Body of pancreas (tissue), 4 donors: ENCODE results near the gene OR5W2. TPM values are rescaled to one million over a fixed set of nuclear protein-coding genes. Genes with fewer than 3 reads are reported as not detected.

Experiments used
- ATAC-seq: fragments of 150-250 bp; one replicate; pipeline ENCODE4 v1.9.1; 2016
- DNase-seq, 4 donors: peaks; one replicate each; pipeline ENCODE4 v3.0.0-alpha.2; 2019
- H3K27ac ChIP-seq, 4 donors: fragments of 200-600 bp; sonication (generic); 1 replicate in 3 of 4; 2 replicates in 1 of 4; pipeline versions ENCODE4 v1.5.1 to v1.6.1; 2016 to 2019; ENCODE audit warnings: mild to moderate bottlenecking in 1 of 4, mixed read lengths in 1 of 4, moderate library complexity in 1 of 4
- H3K27me3 ChIP-seq, 2 donors: fragments of 200-600 bp; sonication (generic); one replicate each; pipeline ENCODE4 v1.6.0; 2016; ENCODE audit warnings: mild to moderate bottlenecking in 1 of 2
- H3K36me3 ChIP-seq, 2 donors: fragments of 200-600 bp; sonication (generic); replicated peaks in 1 of 2; 2 replicates each; pipeline ENCODE4 v1.5.1; 2016; ENCODE audit warnings: low read depth in 2 of 2; ENCODE audit not compliant: insufficient read depth in 1 of 2
- H3K4me1 ChIP-seq: fragments of 200-600 bp; sonication (generic); one replicate; pipeline ENCODE4 v1.6.0; 2016
- H3K4me3 ChIP-seq, 2 donors: fragments of 200-600 bp; sonication (generic); 1 replicate in 1 of 2; 2 replicates in 1 of 2; pipeline ENCODE4 v1.5.1; 2016 to 2019
- H3K9me3 ChIP-seq, 3 donors: fragments of 200-600 bp; sonication (generic); 1 replicate in 2 of 3; 2 replicates in 1 of 3; pipeline ENCODE4 v1.5.1; 2016
- CTCF ChIP-seq, 7 experiments: fragments of 450-650 bp in 4 of 7; fragments of 200-600 bp in 3 of 7; sonication (generic) in 3 of 7; IDR thresholded peaks; one replicate each; pipeline ENCODE4 v1.5.1; 2016 to 2019; ENCODE audit warnings: antibody characterized with exemption in 7 of 7
- POLR2A ChIP-seq, 3 donors: fragments of 450-650 bp; IDR thresholded peaks; one replicate each; pipeline ENCODE4 v1.6.1; 2016; ENCODE audit warnings: antibody characterized with exemption in 3 of 3, mild to moderate bottlenecking in 2 of 3
- WGBS, 2 donors: methylation state at CpG; one replicate each; pipeline ENCODE4 v1.1.5; 2017; 5-methylcytosine and 5-hydroxymethylcytosine counted together
- intact Hi-C: fragments of 100-400 bp; cut with DNase I; formaldehyde crosslinking; loops from one replicate; pipeline ENCODE4 v1.15.1; 2023
- total RNA-seq, 2 donors: library from RNA; depleted of rRNA; stranded (reverse); fragments of >200 nt; gene quantifications; one replicate each; pipeline ENCODE4 v1.1.0, GENCODE V29; 2016

The OR5W2 gene
- total RNA-seq, result not detected

GRCh38 chr11:55914482-55914881 is at the start of gene OR5W2:
TSS of gene OR5W2 (minus strand) at chr11:55914582. CDS start at chr11:55914582, 0 bp downstream.
- DNase-seq (no peak), ATAC-seq (no peak)
- no peak within 1 kb of the TSS for H3K4me3 ChIP-seq
- no peaks in the 10 kb centered on the region for H3K36me3 ChIP-seq
- TF ChIP-seq CTCF (IDR thresholded peaks at IDR 0.05) (no peak), POLR2A (IDR thresholded peaks at IDR 0.05) (no peak)
- no peaks in the 10 kb centered on the region for H3K9me3 ChIP-seq
- H3K4me1 ChIP-seq, result no peaks in the 10 kb centered on the region
- WGBS, 2 donors, result 33 to 38% methylated on average over 1 of the region's 1 CpG
- no peak within 1 kb of the TSS for H3K27ac ChIP-seq
- intact Hi-C loops, result no loop called here
- H3K27me3 ChIP-seq, result no peaks in the 10 kb centered on the region

GRCh38 chr11:55956521-55956920 is 42.1 kb upstream of the OR5W2 start:
- ATAC-seq, result no peak
- intact Hi-C loops, result no loop called here
- TF ChIP-seq POLR2A (IDR thresholded peaks at IDR 0.05) (no peak), CTCF (IDR thresholded peaks at IDR 0.05) (no peak)
- H3K27ac ChIP-seq, result no peak overlapping the region
- H3K4me3 ChIP-seq, result no peak overlapping the region
- H3K36me3 ChIP-seq, result no peaks in the 10 kb centered on the region
- H3K27me3 ChIP-seq, result no peaks in the 10 kb centered on the region
- H3K4me1 ChIP-seq, result no peaks in the 10 kb centered on the region
- DNase-seq, result peak in 1 of 4 donors; percentile 7
- no peaks in the 10 kb centered on the region for H3K9me3 ChIP-seq
- WGBS, 2 donors, result 7 to 15% methylated on average over 4 of the region's 4 CpGs

- Histone ChIP-seq H3K27ac (no peak overlapping the region), H3K36me3 (no peaks in the 10 kb centered on the region), H3K4me3 (no peak overlapping the region), H3K27me3 (no peaks in the 10 kb centered on the region), H3K9me3 (no peaks in the 10 kb centered on the region), H3K4me1 (no peaks in the 10 kb centered on the region)
- ATAC-seq (no peak), DNase-seq (no peak)
- WGBS, 2 donors, result 55 to 69% methylated on average over 4 of the region's 4 CpGs
- TF ChIP-seq CTCF (IDR thresholded peaks at IDR 0.05), result no peak
- no peak for TF ChIP-seq POLR2A (IDR thresholded peaks at IDR 0.05)
- intact Hi-C loops, result no loop called here
These were observed 34.9 kb upstream of the OR5W2 start for GRCh38 chr11:55949330-55949729.

- no peaks in the 10 kb centered on the region for H3K27me3 ChIP-seq
These were observed 28.5 kb upstream of the OR5W2 start for GRCh38 chr11:55942785-55943392.

More at GRCh38 chr11:55942785-55943392, 28.5 kb upstream of the OR5W2 start:
- intact Hi-C loops, result loop anchor here (5.0 kb wide), 1 partner anchor 839 kb away; no protein-coding TSS in a partner anchor
- DNase-seq (peak in 1 of 4 donors; percentile 14), ATAC-seq (peak; percentile 59)
- H3K9me3 ChIP-seq, result no peaks in the 10 kb centered on the region
- no peaks in the 10 kb centered on the region for H3K4me1 ChIP-seq
- no peak overlapping the region for H3K27ac ChIP-seq
- 0 to 8% methylated on average over 3 of the region's 3 CpGs for WGBS, 2 donors
- H3K36me3 ChIP-seq, result no peaks in the 10 kb centered on the region
- no peak overlapping the region for H3K4me3 ChIP-seq
- TF ChIP-seq CTCF (IDR thresholded peaks at IDR 0.05) (peak; percentile 11 to 67 (median 59)), POLR2A (IDR thresholded peaks at IDR 0.05) (no peak)
